ENCODE measurements around the gene KCNJ10. TPM values are rescaled to one million over a fixed set of nuclear protein-coding genes. Genes with fewer than 3 reads are reported as not detected.

The KCNJ10 gene
- polyA plus RNA-seq, 3 donors = 28.0 to 33.3 (median 29.1) TPM

Other genes starting within 250 kb of the KCNJ10 start
- 1 to 10 TPM in 1 of 3 donors, under 1 TPM in 2; 0.61 to 1.4 (median 0.78) TPM for gene SLAMF8, start 243.3 kb downstream of the KCNJ10 start, polyA plus RNA-seq (ENCODE audit: insufficient read length in 3 of 3)
- under 1 TPM; 0.36 to 0.93 (median 0.42) TPM for gene VSIG8, start 207.5 kb downstream of the KCNJ10 start, polyA plus RNA-seq (ENCODE audit: insufficient read length in 3 of 3)
- gene CFAP45, start 170.0 kb downstream of the KCNJ10 start, polyA plus RNA-seq (ENCODE audit: insufficient read length in 3 of 3) = 1 to 10 TPM; 3.2 to 4.1 (median 4.1) TPM
- gene TAGLN2, start 144.7 kb downstream of the KCNJ10 start, polyA plus RNA-seq (ENCODE audit: insufficient read length in 3 of 3) = 100 to 1,000 TPM; 116 to 148 (median 133) TPM
- gene IGSF9, start 124.5 kb downstream of the KCNJ10 start, polyA plus RNA-seq (ENCODE audit: insufficient read length in 3 of 3) = 10 to 100 TPM; 10.7 to 11.6 (median 11.5) TPM
- gene SLAMF9, start 115.9 kb downstream of the KCNJ10 start, polyA plus RNA-seq (ENCODE audit: insufficient read length in 3 of 3) = not detected
- gene PIGM, start 38.2 kb downstream of the KCNJ10 start, polyA plus RNA-seq (ENCODE audit: insufficient read length in 3 of 3) = 10 to 100 TPM; 11.5 to 12.2 (median 11.9) TPM
- gene KCNJ9, start 11.4 kb upstream of the KCNJ10 start, polyA plus RNA-seq (ENCODE audit: insufficient read length in 3 of 3) = under 1 TPM; 0.08 to 0.12 (median 0.08) TPM
- 10 to 100 TPM; 24.8 to 33.0 (median 29.2) TPM for gene IGSF8, start 28.5 kb upstream of the KCNJ10 start, polyA plus RNA-seq (ENCODE audit: insufficient read length in 3 of 3)
- gene ATP1A2, start 45.6 kb upstream of the KCNJ10 start, polyA plus RNA-seq (ENCODE audit: insufficient read length in 3 of 3) = 1 to 10 TPM; 4.2 to 5.8 (median 4.6) TPM
- gene ATP1A4, start 81.4 kb upstream of the KCNJ10 start, polyA plus RNA-seq (ENCODE audit: insufficient read length in 3 of 3) = under 1 TPM in 1 of 3 donors, not detected in 2; 0.37 TPM
- under 1 TPM; 0.15 to 0.34 (median 0.18) TPM for gene CASQ1, start 120.4 kb upstream of the KCNJ10 start, polyA plus RNA-seq (ENCODE audit: insufficient read length in 3 of 3)
- 100 to 1,000 TPM; 129 to 136 (median 132) TPM for gene PEA15, start 135.2 kb upstream of the KCNJ10 start, polyA plus RNA-seq (ENCODE audit: insufficient read length in 3 of 3)
- gene DCAF8, start 192.4 kb upstream of the KCNJ10 start, polyA plus RNA-seq (ENCODE audit: insufficient read length in 3 of 3) = 100 to 1,000 TPM; 170 to 208 (median 184) TPM
- 10 to 100 TPM; 91.0 to 93.7 (median 91.3) TPM for gene PEX19, start 215.0 kb upstream of the KCNJ10 start, polyA plus RNA-seq (ENCODE audit: insufficient read length in 3 of 3)

All from right renal cortex interstitium (tissue), 3 donors.